H9 (cell line): Measurements from ENCODE around the gene RNF213. TPM values are rescaled to one million over a fixed set of nuclear protein-coding genes. Genes with fewer than 3 reads are reported as not detected.

Experiments used
- DNase-seq: peaks from one replicate; pipeline ENCODE4 v3.0.0-alpha.2; 2017
- H2AFZ ChIP-seq: one replicate; pipeline ENCODE4 v1.6.1; 2013; ENCODE audit warnings: mild to moderate bottlenecking, low read length, control low read depth, moderate library complexity
- H2AK5ac ChIP-seq: 2 replicates; pipeline ENCODE4 v1.6.1; 2013; ENCODE audit warnings: low read length, control low read depth, mixed read lengths; ENCODE audit not compliant: insufficient read length
- H2BK120ac ChIP-seq: one replicate; pipeline ENCODE4 v1.6.1; 2013; ENCODE audit warnings: low read depth, mild to moderate bottlenecking, low read length, control low read depth, inconsistent platforms; ENCODE audit not compliant: poor library complexity, severe bottlenecking
- H2BK12ac ChIP-seq: 2 replicates; pipeline ENCODE4 v1.6.1; 2013; ENCODE audit warnings: low read length, control low read depth, mixed read lengths, low read depth; ENCODE audit not compliant: insufficient read length
- H2BK15ac ChIP-seq: 2 replicates; pipeline ENCODE4 v1.6.1; 2013; ENCODE audit warnings: low read depth, low read length, control low read depth
- H2BK20ac ChIP-seq: one replicate; pipeline ENCODE4 v1.6.1; 2013; ENCODE audit warnings: low read depth, mild to moderate bottlenecking, low read length, control low read depth, inconsistent platforms; ENCODE audit not compliant: poor library complexity, severe bottlenecking
- H2BK5ac ChIP-seq: 2 replicates; pipeline ENCODE4 v1.6.1; 2013; ENCODE audit warnings: low read length, control low read depth, mixed read lengths; ENCODE audit not compliant: insufficient read length
- H3K14ac ChIP-seq: 2 replicates; pipeline ENCODE4 v1.6.1; 2013; ENCODE audit warnings: low read length, control low read depth; ENCODE audit not compliant: insufficient read depth
- H3K18ac ChIP-seq: 2 replicates; pipeline ENCODE4 v1.6.1; 2013; ENCODE audit warnings: low read depth, mild to moderate bottlenecking, mixed read lengths, low read length, control low read depth; ENCODE audit not compliant: insufficient read length
- H3K23ac ChIP-seq: 2 replicates; pipeline ENCODE4 v1.6.1; 2013; ENCODE audit warnings: low read length, control low read depth, mixed read lengths, low read depth; ENCODE audit not compliant: insufficient read length
- H3K23me2 ChIP-seq: 2 replicates; pipeline ENCODE4 v1.6.1; 2013; ENCODE audit warnings: low read depth, mild to moderate bottlenecking, mixed read lengths, low read length, control low read depth; ENCODE audit not compliant: insufficient read length, poor library complexity, severe bottlenecking
- H3K27ac ChIP-seq: 2 replicates; pipeline ENCODE4 v1.5.1; 2013; ENCODE audit warnings: low read length, control low read depth, mixed read lengths, low read depth; ENCODE audit not compliant: insufficient read length
- H3K27me3 ChIP-seq: 2 replicates; pipeline ENCODE4 v1.6.1; 2013; ENCODE audit warnings: low read length, control low read depth, inconsistent platforms; ENCODE audit not compliant: insufficient read depth
- H3K4ac ChIP-seq: 2 replicates; pipeline ENCODE4 v1.6.1; 2013; ENCODE audit warnings: low read depth, mild to moderate bottlenecking, control low read depth, inconsistent platforms, low read length, moderate library complexity
- H3K4me1 ChIP-seq: 2 replicates; pipeline ENCODE4 v1.6.1; 2013; ENCODE audit warnings: low read length, control low read depth, inconsistent platforms; ENCODE audit not compliant: insufficient read depth
- H3K4me2 ChIP-seq: 2 replicates; pipeline ENCODE4 v1.6.1; 2013; ENCODE audit warnings: low read length, control low read depth, mixed read lengths; ENCODE audit not compliant: insufficient read length, insufficient read depth
- H3K56ac ChIP-seq: 2 replicates; pipeline ENCODE4 v1.6.1; 2013; ENCODE audit warnings: low read depth, mild to moderate bottlenecking, mixed read lengths, low read length, control low read depth; ENCODE audit not compliant: insufficient read length
- H3K79me1 ChIP-seq: 2 replicates; pipeline ENCODE4 v1.6.1; 2013; ENCODE audit warnings: low read depth, mild to moderate bottlenecking, moderate library complexity, low read length, control low read depth, inconsistent platforms; ENCODE audit not compliant: insufficient read depth, poor library complexity, severe bottlenecking
- H3K79me2 ChIP-seq: 2 replicates; pipeline ENCODE4 v1.6.1; 2013; ENCODE audit warnings: low read length, control low read depth, inconsistent platforms; ENCODE audit not compliant: insufficient read depth
- H3K9ac ChIP-seq: 2 replicates; pipeline ENCODE4 v1.6.1; 2013; ENCODE audit warnings: low read length, control low read depth, mixed read lengths; ENCODE audit not compliant: insufficient read length; ENCODE audit errors: extremely low read depth
- H3K9me3 ChIP-seq: one replicate; pipeline ENCODE4 v1.6.1; 2013; ENCODE audit warnings: low read depth, low read length, inconsistent platforms; ENCODE audit not compliant: control insufficient read depth
- H3T11ph ChIP-seq: one replicate; pipeline ENCODE4 v1.6.1; 2013; ENCODE audit warnings: mild to moderate bottlenecking, low read length, control low read depth, inconsistent platforms
- H4K20me1 ChIP-seq: one replicate; pipeline ENCODE4 v1.6.1; 2013; ENCODE audit not compliant: control insufficient read depth, insufficient read length, insufficient read depth
- H4K5ac ChIP-seq: 2 replicates; pipeline ENCODE4 v1.6.1; 2013; ENCODE audit warnings: low read depth, mild to moderate bottlenecking, mixed read lengths, low read length, control low read depth; ENCODE audit not compliant: insufficient read length
- H4K8ac ChIP-seq: replicated peaks from 2 replicates; pipeline ENCODE4 v1.6.1; 2013; ENCODE audit warnings: low read length, control low read depth, mixed read lengths, low read depth; ENCODE audit not compliant: insufficient read length
- H4K91ac ChIP-seq: 2 replicates; pipeline ENCODE4 v1.6.1; 2013; ENCODE audit warnings: low read depth, mild to moderate bottlenecking, moderate library complexity, mixed read lengths, low read length, control low read depth; ENCODE audit not compliant: insufficient read length
- H3K27ac Mint-ChIP-seq, 3 experiments: 2 replicates in 2 of 3; 3 replicates in 1 of 3; pipeline ENCODE4 v1.8.0; 2020 to 2021; ENCODE audit warnings: mixed read lengths in 3 of 3, mild to moderate bottlenecking in 1 of 3, moderate library complexity in 1 of 3
- H3K27me3 Mint-ChIP-seq: 2 replicates; pipeline ENCODE4 v1.8.0; 2021; ENCODE audit warnings: low read depth, mild to moderate bottlenecking, moderate library complexity, mixed read lengths
- H3K36me3 Mint-ChIP-seq, 3 experiments: 2 replicates in 2 of 3; 3 replicates in 1 of 3; pipeline ENCODE4 v1.8.0; 2020 to 2021; ENCODE audit warnings: low read depth in 3 of 3, mixed read lengths in 3 of 3; ENCODE audit not compliant: insufficient read depth in 1 of 3
- H3K4me1 Mint-ChIP-seq, 2 experiments: 2 replicates each; pipeline ENCODE4 v1.8.0; 2020; ENCODE audit warnings: mixed read lengths in 2 of 2
- H3K4me3 Mint-ChIP-seq, 2 experiments: 2 replicates in 1 of 2; 3 replicates in 1 of 2; pipeline ENCODE4 v1.8.0; 2020 to 2021; ENCODE audit warnings: mild to moderate bottlenecking in 2 of 2, mixed read lengths in 2 of 2, moderate library complexity in 1 of 2
- H3K9me3 Mint-ChIP-seq, 2 experiments: 2 replicates in 1 of 2; 3 replicates in 1 of 2; pipeline ENCODE4 v1.8.0; 2020; ENCODE audit warnings: mild to moderate bottlenecking in 2 of 2, mixed read lengths in 2 of 2, moderate library complexity in 1 of 2
- WGBS: extraction: QIAGEN DNeasy Blood & Tissue Kit; methylation state at CpG from one replicate; pipeline ENCODE4 v1.1.7; 2013; ENCODE audit warnings: missing lambda C conversion rate, low lambda C conversion rate, mixed read lengths; ENCODE audit not compliant: insufficient read length; ENCODE audit errors: extremely low coverage; 5-methylcytosine and 5-hydroxymethylcytosine counted together
- total RNA-seq: library from RNA; stranded (reverse); gene quantifications from 2 replicates; pipeline ENCODE4 v1.2.1, GENCODE V29; 2021
- TF ChIP-seq, protein P1 (sequence below): fragments of 200-600 bp; sonication (generic); conservative IDR thresholded peaks from 3 replicates; pipeline ENCODE4 v1.8.0; 2021; ENCODE audit warnings: antibody characterized with exemption, mild to moderate bottlenecking

RNF213 gene
- total RNA-seq, 1 experiment from 2014 or later, result 34.3 TPM

DNA sequence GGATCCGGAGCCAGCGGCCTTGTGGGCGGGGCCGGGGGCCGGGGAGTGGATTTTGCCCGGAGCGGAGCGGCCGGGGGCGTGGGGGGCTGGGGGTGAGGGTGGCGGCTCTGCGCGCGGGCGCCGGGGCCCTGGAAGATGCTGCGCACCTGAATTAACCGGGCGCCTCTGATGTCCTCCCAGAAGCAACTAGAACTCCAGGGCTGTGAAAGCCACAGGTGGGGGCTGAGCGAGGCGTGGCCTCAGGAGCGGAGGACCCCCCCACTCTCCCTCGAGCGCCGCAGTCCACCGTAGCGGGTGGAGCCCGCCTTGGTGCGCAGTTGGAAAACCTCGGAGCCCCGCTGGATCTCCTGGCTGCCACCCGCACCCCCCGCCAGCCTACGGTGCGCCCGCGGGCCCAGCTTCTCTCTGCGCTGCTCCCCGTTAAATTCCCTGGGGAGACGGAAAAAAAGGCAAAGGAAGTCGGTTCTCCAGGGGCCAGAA lies 39.9 kb upstream of the RNF213 start:
- no peak overlapping the region for H2BK5ac ChIP-seq
- H4K20me1 ChIP-seq, result no peaks in the 10 kb centered on the region
- no peaks in the 10 kb centered on the region for H3K27me3 ChIP-seq
- no CpG with 5 or more reads among the region's 41 CpGs for WGBS
- no peak overlapping the region for H3K18ac ChIP-seq
- H3K79me2 ChIP-seq, result no peaks in the 10 kb centered on the region
- H3K27me3 Mint-ChIP-seq, result no peaks in the 10 kb centered on the region; the same call in 1 of the 2 replicates
- no peaks in the 10 kb centered on the region for H3K9me3 Mint-ChIP-seq
- H3K56ac ChIP-seq, result no peak overlapping the region
- H3K36me3 Mint-ChIP-seq, result peaks cover 10 to 26% (median 26%) of the 10 kb centered on the region in 3 experiments; a peak in 5 of 7 replicates
- H4K8ac ChIP-seq, result no peak overlapping the region
- H3K27ac Mint-ChIP-seq, result no peak overlapping the region; a peak in 1 of 7 replicates
- peaks cover 23 to 29% of the 10 kb centered on the region in 2 experiments for H3K4me1 Mint-ChIP-seq
- H3K79me1 ChIP-seq, result no peaks in the 10 kb centered on the region
- H2AK5ac ChIP-seq, result no peak overlapping the region
- no peak overlapping the region for H2BK120ac ChIP-seq
- H3K9ac ChIP-seq, result no peak overlapping the region
- peaks cover 5% of the 10 kb centered on the region for H3K23me2 ChIP-seq
- H3K4me1 ChIP-seq, result no peaks in the 10 kb centered on the region
- TF ChIP-seq, protein P1, sequence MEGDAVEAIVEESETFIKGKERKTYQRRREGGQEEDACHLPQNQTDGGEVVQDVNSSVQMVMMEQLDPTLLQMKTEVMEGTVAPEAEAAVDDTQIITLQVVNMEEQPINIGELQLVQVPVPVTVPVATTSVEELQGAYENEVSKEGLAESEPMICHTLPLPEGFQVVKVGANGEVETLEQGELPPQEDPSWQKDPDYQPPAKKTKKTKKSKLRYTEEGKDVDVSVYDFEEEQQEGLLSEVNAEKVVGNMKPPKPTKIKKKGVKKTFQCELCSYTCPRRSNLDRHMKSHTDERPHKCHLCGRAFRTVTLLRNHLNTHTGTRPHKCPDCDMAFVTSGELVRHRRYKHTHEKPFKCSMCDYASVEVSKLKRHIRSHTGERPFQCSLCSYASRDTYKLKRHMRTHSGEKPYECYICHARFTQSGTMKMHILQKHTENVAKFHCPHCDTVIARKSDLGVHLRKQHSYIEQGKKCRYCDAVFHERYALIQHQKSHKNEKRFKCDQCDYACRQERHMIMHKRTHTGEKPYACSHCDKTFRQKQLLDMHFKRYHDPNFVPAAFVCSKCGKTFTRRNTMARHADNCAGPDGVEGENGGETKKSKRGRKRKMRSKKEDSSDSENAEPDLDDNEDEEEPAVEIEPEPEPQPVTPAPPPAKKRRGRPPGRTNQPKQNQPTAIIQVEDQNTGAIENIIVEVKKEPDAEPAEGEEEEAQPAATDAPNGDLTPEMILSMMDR, result no peak
- H4K91ac ChIP-seq, result no peak overlapping the region
- no peak overlapping the region for H3K23ac ChIP-seq
- H3K9me3 ChIP-seq, result no peaks in the 10 kb centered on the region
- H2AFZ ChIP-seq, result no peak overlapping the region
- no peak for DNase-seq
- no peak overlapping the region for H2BK15ac ChIP-seq
- H3K27ac ChIP-seq, result no peak overlapping the region
- no peak overlapping the region for H2BK20ac ChIP-seq
- H3T11ph ChIP-seq, result no peak overlapping the region
- no peak overlapping the region for H3K4ac ChIP-seq
- H3K4me2 ChIP-seq, result peak overlapping the region; percentile 50
- H3K4me3 Mint-ChIP-seq, result peak overlapping the region; percentile 85 to 91
- H4K5ac ChIP-seq, result no peak overlapping the region
- no peak overlapping the region for H3K14ac ChIP-seq
- H2BK12ac ChIP-seq, result no peak overlapping the region
